Naive B cell (primary cell): ENCODE data around the gene ABAT. TPM values are rescaled to one million over a fixed set of nuclear protein-coding genes. Genes with fewer than 3 reads are reported as not detected.
"Not testable (repeated sequence)": the region's sequence is repeated elsewhere in the genome, so short reads cannot be mapped to it uniquely, and the experiment has no call there.

Experiments
- ATAC-seq, 2 donors: fragments of 150-1000 bp; cut with Tn5 transposase; 2 replicates each; pipeline ENCODE4 v1.10.0; 2021; ENCODE audit warnings: low read depth in 2 of 2, mild to moderate bottlenecking in 2 of 2, moderate library complexity in 2 of 2
- DNase-seq: peaks from one replicate; pipeline ENCODE4 v3.0.0; 2022
- H3K27ac Mint-ChIP-seq, 6 donors: one replicate each; pipeline ENCODE4 v1.8.0; 2020 to 2022; ENCODE audit warnings: mild to moderate bottlenecking in 6 of 6, mixed read lengths in 6 of 6, moderate library complexity in 5 of 6, inconsistent platforms in 2 of 6
- H3K27me3 Mint-ChIP-seq, 3 donors: one replicate each; pipeline ENCODE4 v1.8.0; 2021 to 2022; ENCODE audit warnings: mixed read lengths in 3 of 3, mild to moderate bottlenecking in 1 of 3
- H3K36me3 Mint-ChIP-seq, 2 donors: one replicate each; pipeline ENCODE4 v1.8.0; 2020 to 2022; ENCODE audit warnings: mixed read lengths in 2 of 2, inconsistent platforms in 1 of 2, mild to moderate bottlenecking in 1 of 2
- H3K4me1 Mint-ChIP-seq, 3 donors: one replicate each; pipeline ENCODE4 v1.8.0; 2020 to 2022; ENCODE audit warnings: mixed read lengths in 3 of 3, inconsistent platforms in 1 of 3, mild to moderate bottlenecking in 1 of 3, moderate library complexity in 1 of 3
- H3K4me3 Mint-ChIP-seq, 8 donors: one replicate each; pipeline ENCODE4 v1.8.0; 2020 to 2022; ENCODE audit warnings: mild to moderate bottlenecking in 8 of 8, mixed read lengths in 8 of 8, moderate library complexity in 8 of 8, inconsistent platforms in 2 of 8
- H3K9me3 Mint-ChIP-seq, 7 donors: one replicate each; pipeline ENCODE4 v1.8.0; 2020 to 2022; ENCODE audit warnings: mixed read lengths in 7 of 7, mild to moderate bottlenecking in 5 of 7, inconsistent platforms in 2 of 7, moderate library complexity in 1 of 7
- polyA plus RNA-seq, 6 donors: library from polyadenylated mRNA; unstranded; fragments of 300-500 nt; fragmentation: Illumina TruSeq; gene quantifications; one replicate each; pipeline ENCODE4 v1.2.3, GENCODE V29; 2021; ENCODE audit warnings: low read depth in 6 of 6

Gene ABAT
- polyA plus RNA-seq, 6 donors from 2014 or later, result 1.9 to 10.0 (median 4.8) TPM

DNA sequence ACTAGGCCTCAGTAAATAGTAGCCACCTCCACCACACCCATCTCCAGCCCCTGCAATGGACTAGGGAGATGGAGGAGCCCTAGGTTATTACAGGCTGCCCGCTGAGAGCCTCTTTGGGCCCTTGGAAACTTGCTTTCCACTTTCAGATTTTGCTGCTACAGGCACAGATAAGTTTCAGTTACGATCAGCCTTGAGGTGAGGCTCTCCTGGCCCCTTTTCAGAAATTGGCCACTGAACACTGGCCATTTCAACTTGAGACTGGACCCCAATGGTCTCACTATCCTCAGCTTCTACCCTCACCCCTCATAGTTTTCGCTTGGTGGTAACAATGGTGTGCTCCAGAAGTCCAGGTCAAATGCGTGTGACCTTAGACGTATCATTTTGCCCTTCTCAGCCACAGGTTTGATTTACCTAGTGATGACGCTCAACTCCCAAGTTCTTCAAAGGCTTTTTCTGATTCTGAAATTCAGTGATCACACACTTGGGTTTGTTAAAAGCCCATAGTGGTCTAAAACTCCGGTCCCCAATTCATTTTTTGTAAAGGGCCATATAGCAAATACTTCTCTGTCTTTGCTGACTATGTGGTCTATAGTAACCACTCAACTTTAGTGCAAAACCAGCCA lies 124.2 kb downstream of the ABAT start:
- Mint-ChIP-seq H3K27ac (peak overlapping the region; percentile 56 to 97 (median 92)), H3K4me3 (peak overlapping the region; percentile 93 to 99 (median 98)), H3K9me3 (no peaks in the 10 kb centered on the region), H3K27me3 (no peaks in the 10 kb centered on the region), H3K4me1 (peaks cover 30 to 61% (median 32%) of the 10 kb centered on the region in 3 donors), H3K36me3 (peaks cover 0 to 8% of the 10 kb centered on the region in 2 donors)
- DNase-seq (no peak), ATAC-seq (no peak)

DNA sequence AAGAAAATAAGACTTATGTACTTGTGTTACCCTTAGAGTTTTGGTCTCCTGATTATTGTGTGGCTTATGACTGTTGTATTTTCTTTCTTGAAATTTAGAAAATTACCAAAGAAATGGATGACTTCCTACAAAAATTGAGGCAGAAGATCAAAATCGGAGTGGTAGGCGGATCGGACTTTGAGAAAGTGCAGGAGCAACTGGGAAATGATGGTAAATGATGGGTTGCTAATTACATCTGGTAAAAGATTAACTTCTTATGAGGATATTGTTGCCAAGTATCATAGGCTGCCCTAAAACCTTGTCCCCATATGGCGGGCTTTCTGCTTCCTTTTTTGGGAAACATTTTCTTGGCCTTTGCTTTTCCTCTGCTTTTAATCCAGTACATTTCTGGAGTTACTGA lies 127.3 kb downstream of the ABAT start:
- Mint-ChIP-seq H3K36me3 (peaks cover 7 to 8% of the 10 kb centered on the region in 2 donors), H3K4me3 (peak overlapping the region in 1 of 8 donors; percentile 68), H3K9me3 (no peaks in the 10 kb centered on the region), H3K4me1 (peaks cover 23 to 42% (median 28%) of the 10 kb centered on the region in 3 donors), H3K27ac (no peak overlapping the region), H3K27me3 (no peaks in the 10 kb centered on the region)
- DNase-seq (no peak), ATAC-seq (no peak)

DNA sequence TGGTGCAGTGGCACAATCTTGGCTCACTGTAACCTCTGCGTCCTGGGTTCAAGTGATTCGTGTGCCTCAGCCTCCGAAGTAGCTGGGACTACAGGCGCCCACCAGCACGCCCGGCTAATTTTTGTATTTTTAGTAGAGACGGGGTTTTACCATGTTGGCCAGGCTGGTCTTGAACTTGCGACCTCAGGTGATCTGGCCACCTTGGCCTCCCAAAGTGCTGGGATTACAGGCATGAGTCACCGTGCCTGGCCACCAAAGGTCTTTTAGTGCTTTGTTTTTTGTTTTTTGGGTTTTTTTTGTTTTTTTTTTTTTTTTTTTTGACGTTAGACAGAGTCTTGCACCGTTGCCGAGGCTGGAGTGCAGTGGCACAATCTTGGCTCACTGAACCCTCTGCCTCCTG lies 129.3 kb downstream of the ABAT start:
- not testable (repeated sequence) for H3K4me3 Mint-ChIP-seq, H3K27me3 Mint-ChIP-seq, ATAC-seq, H3K9me3 Mint-ChIP-seq, DNase-seq
- H3K4me1 Mint-ChIP-seq, result peaks cover 8 to 23% (median 13%) of the 10 kb centered on the region in 3 donors
- H3K36me3 Mint-ChIP-seq, result peaks cover 8 to 15% of the 10 kb centered on the region in 2 donors
- H3K27ac Mint-ChIP-seq, result peak overlapping the region in 1 of 6 donors; percentile 38

DNA sequence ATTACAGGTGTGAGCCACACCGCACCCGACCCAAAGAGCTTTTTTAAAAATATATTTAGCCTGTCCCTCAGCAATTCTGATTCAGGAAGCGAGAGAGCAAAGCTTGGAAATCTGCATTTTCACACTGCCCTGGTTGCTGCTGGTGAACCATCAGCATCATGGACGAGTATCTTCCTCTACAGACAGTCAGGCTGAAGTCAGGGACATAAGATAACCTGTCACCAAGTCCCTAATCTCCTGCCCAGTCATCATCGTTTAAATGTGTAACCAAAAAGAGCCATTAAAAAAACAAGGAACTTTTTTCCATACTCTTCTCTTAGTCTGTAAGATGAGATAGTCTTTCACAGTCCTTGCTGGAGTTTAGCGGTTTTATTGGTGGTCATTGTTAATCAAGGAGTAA lies 129.9 kb downstream of the ABAT start:
- H3K36me3 Mint-ChIP-seq, result peaks cover 8 to 19% of the 10 kb centered on the region in 2 donors
- no peak for ATAC-seq

DNA sequence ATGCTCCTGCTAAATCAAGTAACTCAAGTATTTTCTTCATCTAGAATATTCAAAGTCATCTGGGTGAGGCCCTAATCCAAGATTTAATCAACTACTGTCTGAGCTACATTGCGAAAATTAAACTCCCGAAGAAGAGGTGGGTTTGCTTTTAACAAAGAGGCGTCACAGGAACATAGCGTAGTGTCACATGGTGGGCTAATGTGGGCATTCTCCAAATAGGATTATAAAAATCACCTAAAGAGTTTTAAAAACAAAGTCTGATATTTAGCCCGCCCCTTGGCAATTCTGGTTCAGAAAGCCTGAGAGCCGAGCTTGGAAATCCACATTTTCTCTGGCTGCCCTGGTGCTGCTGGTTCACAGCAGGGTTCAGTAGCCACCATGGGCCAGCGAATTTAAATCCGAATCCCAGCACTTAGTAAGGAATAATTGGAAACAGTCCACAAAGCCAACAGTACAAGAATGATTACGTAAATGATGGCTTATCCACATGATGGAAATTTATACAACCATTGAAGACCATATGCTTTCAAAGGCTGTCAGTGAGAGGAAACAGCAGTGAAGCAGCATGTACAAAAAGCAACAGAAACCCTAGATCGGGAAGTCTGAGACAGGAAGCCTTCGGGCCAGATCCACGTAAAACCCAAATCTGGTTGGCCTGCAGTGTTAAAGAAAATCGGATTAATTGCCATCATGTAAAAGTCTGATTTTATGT lies 132.0 kb downstream of the ABAT start:
- no peak overlapping the region for H3K27ac Mint-ChIP-seq
- H3K4me3 Mint-ChIP-seq, result no peak overlapping the region
- H3K9me3 Mint-ChIP-seq, result no peaks in the 10 kb centered on the region
- no peak for DNase-seq
- no peak for ATAC-seq
- peaks cover 8 to 21% of the 10 kb centered on the region in 2 donors for H3K36me3 Mint-ChIP-seq
- peaks cover 2 to 6% (median 5%) of the 10 kb centered on the region in 3 donors for H3K4me1 Mint-ChIP-seq
- H3K27me3 Mint-ChIP-seq, result no peaks in the 10 kb centered on the region

More for the DNA sequence above, 129.9 kb downstream of the ABAT start:
- Mint-ChIP-seq H3K4me3 (no peak overlapping the region), H3K9me3 (no peaks in the 10 kb centered on the region), H3K4me1 (peaks cover 6 to 17% (median 7%) of the 10 kb centered on the region in 3 donors), H3K27ac (peak overlapping the region in 1 of 6 donors; percentile 38), H3K27me3 (no peaks in the 10 kb centered on the region)
- no peak for DNase-seq

DNA sequence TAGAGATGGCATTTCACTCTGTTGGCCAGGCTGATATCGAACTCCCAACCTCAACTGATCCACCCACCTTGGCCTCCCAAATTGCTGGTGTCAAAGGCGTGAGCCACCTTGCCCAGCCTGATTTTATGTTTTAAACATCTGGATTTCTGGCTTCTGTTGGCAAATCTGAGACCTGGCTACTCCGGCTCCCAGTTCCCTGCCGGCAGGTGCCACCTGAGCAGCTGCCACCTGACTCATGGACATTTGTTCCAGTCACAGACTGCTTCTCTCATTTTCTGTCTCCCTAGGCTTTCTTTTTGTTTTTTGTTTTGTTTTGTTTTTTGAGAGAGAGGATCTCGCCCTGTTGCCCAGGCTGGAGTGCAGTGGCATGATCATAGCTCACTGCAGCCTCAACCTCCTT lies 132.8 kb downstream of the ABAT start:
- peaks cover 8 to 24% of the 10 kb centered on the region in 2 donors for H3K36me3 Mint-ChIP-seq

DNA sequence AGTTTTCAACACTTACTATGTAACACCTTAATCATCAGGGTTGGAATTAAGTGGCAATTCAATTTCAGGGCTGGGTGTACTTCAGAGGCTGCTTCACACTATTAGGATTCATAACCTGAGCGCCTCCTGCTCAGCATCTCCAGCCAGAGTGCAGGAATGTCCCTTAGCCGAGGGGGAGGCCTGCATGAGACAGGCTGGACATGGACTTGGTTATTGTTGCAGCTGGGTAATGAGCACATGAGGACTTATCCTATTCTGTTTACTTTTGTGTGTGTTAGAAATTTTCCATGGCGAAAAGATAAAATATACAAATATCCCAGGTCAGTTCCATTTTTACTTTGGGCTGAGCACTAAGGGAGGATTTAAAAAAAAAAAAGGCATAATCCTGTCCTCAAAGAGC lies 133.6 kb downstream of the ABAT start:
- Mint-ChIP-seq H3K27me3 (no peaks in the 10 kb centered on the region), H3K36me3 (peaks cover 8 to 20% of the 10 kb centered on the region in 2 donors), H3K4me3 (no peak overlapping the region), H3K4me1 (peaks cover 0 to 4% (median 3%) of the 10 kb centered on the region in 3 donors), H3K27ac (peak overlapping the region in 2 of 6 donors; percentile 32 to 78), H3K9me3 (no peaks in the 10 kb centered on the region)
- DNase-seq (no peak), ATAC-seq (no peak)

More for the DNA sequence above, 132.8 kb downstream of the ABAT start:
- no peaks in the 10 kb centered on the region for H3K27me3 Mint-ChIP-seq
- H3K27ac Mint-ChIP-seq, result no peak overlapping the region
- ATAC-seq, result no peak
- no peak overlapping the region for H3K4me3 Mint-ChIP-seq
- H3K9me3 Mint-ChIP-seq, result no peaks in the 10 kb centered on the region
- DNase-seq, result no peak
- H3K4me1 Mint-ChIP-seq, result peaks cover 2 to 6% (median 5%) of the 10 kb centered on the region in 3 donors

DNA sequence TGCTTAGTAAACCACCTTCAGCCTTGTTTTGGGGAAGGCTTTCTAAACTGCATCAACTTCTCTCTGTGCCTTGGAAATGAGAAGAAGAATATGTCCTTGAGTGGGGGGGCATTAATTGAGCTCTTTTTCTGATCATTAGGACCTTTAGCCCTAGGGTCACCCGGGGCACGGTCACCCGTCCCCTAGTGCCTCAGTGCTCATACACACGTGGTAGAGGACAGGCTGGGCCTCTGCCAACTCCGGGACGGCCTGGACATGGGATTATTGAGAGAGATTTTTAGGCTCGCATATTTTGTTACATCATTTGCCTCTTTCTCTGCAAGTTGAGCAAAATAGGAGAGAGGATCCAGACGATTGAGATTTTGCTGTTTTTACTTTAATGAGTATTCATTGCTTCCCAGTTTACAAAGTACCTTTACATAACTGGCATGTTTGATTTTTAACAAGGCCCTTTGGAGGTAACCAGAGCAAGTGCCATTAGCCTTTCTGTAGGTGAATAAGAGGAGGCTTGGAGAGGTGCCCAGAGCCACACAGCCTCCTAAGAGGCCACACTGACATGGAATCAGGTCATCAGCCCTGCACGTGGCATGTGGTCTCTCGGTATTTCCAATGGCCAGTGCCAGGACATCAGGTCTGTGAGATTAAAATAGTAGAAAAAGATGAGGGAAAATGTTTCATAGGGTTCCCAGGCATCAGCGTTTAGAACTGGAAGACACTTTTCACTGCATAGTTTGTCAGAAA lies 134.4 kb downstream of the ABAT start:
- ATAC-seq (no peak), DNase-seq (no peak)
- no peaks in the 10 kb centered on the region for H3K4me1 Mint-ChIP-seq
- peaks cover 8 to 16% of the 10 kb centered on the region in 2 donors for H3K36me3 Mint-ChIP-seq
- H3K27ac Mint-ChIP-seq, result peak overlapping the region in 1 of 6 donors; percentile 13
- H3K9me3 Mint-ChIP-seq, result no peaks in the 10 kb centered on the region
- H3K27me3 Mint-ChIP-seq, result no peaks in the 10 kb centered on the region
- no peak overlapping the region for H3K4me3 Mint-ChIP-seq

DNA sequence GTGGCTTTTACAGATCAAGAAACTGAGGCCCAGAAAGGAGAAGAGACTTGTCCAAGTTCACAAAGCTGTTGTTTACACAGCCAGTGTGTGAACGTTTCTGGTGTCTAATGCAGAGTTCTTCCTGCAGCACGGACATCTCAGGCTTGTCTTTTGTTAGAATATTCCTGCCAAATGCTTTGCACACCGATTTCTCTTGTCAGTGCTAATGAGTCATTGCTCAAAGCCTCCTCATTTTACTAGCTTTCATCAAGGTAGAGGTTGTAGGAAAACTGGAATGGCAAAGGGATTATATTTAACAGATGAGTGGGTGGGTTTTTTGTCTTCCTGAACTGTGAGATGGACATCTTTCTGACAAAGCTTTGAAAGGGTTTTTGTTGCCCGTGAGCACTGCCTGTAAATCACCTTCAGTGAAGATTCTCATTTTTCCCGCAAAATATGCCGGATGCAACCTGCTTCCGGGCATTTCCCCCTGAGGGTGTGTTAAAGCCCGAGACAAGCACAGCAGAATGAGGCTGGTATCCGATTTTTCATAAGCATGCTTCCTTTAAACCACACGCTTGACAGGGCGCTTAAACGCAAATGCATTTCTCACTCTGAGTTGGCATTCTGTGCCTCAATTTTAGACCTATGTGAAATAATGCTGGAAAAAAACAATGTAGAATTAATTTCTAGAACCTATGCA lies 137.9 kb downstream of the ABAT start:
- Mint-ChIP-seq H3K4me1 (no peaks in the 10 kb centered on the region), H3K9me3 (no peaks in the 10 kb centered on the region), H3K4me3 (no peak overlapping the region), H3K27me3 (no peaks in the 10 kb centered on the region), H3K27ac (no peak overlapping the region), H3K36me3 (peaks cover 12 to 23% of the 10 kb centered on the region in 2 donors)
- no peak for DNase-seq
- ATAC-seq, result no peak

DNA sequence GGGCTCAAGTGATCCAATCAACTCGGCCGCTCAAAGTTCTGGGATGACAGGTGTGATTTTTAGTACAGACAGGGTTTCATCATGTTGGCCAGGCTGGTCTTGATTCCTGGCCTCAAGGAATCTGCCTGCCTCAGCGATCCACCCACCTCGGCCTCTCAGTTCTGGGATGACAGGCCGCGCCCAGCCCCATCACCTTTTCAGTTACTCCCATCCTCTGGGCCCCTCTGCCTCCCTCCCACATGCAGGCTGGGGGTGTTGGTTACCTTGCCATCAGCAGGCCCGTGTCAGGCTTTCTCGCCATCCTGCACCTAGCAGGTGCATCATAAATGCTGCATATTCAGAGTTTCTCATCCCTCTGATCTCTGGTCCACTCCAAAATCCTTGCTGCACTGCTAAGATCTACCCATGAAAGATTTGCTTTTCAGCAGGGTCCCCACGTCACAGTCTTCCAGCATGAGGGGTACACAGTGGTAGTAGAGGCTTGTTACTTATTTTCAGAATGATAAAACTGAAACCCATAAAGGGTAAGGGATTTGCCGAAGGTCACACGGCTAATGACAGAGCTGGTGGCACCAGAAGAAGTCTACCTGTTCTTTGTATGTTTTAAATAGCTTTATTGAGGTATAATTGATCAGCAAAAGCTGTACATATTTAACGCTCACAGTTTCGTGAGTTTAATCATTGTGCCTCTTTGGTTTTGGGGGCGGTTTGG lies 139.8 kb downstream of the ABAT start:
- ATAC-seq (no peak), DNase-seq (no peak)
- peaks cover 4 to 11% (median 9%) of the 10 kb centered on the region in 3 donors for H3K4me1 Mint-ChIP-seq
- H3K27me3 Mint-ChIP-seq, result no peaks in the 10 kb centered on the region
- peaks cover 13 to 16% of the 10 kb centered on the region in 2 donors for H3K36me3 Mint-ChIP-seq
- peak overlapping the region in 1 of 8 donors; percentile 30 for H3K4me3 Mint-ChIP-seq
- no peaks in the 10 kb centered on the region for H3K9me3 Mint-ChIP-seq
- H3K27ac Mint-ChIP-seq, result peak overlapping the region in 1 of 6 donors; percentile 47

DNA sequence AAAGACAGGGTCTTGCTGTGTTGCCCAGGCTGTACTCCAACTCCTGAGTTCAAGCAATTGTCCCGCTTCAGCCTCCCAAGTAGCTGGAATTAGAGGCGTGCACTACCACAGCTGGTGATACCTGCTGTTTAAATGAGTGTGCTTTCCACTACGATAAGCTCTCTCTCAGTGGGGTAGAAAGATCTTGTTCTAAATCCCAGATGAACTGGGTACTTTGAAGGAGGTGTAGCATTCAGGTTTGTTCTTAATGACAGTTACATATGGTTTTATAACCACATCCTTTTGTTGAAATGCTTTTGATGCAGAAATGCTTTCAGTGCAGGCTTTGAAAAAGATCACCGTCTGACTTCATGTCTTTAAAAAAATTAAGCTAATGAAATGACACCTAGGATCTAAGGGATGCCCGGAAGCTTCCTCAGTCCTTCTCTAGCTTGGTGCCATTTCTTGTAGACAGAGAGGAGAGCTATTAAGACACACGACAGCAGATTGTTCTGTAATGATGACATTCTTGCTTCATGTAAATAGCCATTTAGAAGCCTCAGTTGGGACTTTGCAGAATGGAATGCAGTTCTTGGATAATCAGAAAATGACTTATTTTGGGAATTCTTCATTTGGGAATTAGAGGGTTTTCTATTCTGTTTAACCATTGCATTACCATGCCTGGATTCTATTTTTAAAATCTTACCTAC lies 142.7 kb downstream of the ABAT start:
- DNase-seq (no peak), ATAC-seq (no peak)
- peaks cover 15 to 22% (median 17%) of the 10 kb centered on the region in 3 donors for H3K4me1 Mint-ChIP-seq
- peak overlapping the region in 1 of 6 donors; percentile 35 for H3K27ac Mint-ChIP-seq
- no peaks in the 10 kb centered on the region for H3K9me3 Mint-ChIP-seq
- no peaks in the 10 kb centered on the region for H3K27me3 Mint-ChIP-seq
- H3K4me3 Mint-ChIP-seq, result no peak overlapping the region
- peaks cover 8 to 22% of the 10 kb centered on the region in 2 donors for H3K36me3 Mint-ChIP-seq
